A172 (cell line): ENCODE results near the gene HAUS1. TPM values are rescaled to one million over a fixed set of nuclear protein-coding genes. Genes with fewer than 3 reads are reported as not detected.
"Not testable (repeated sequence)": the region's sequence is repeated elsewhere in the genome, so short reads cannot be mapped to it uniquely, and the experiment has no call there.

Source experiments
- DNase-seq: peaks from one replicate; pipeline ENCODE4 v3.0.0-alpha.2; 2015; ENCODE audit warnings: low spot score
- total RNA-seq: library from RNA; depleted of rRNA; stranded (reverse); fragments of >200 nt; shearing (Covaris generic); gene quantifications from 2 replicates; pipeline ENCODE4 v1.2.3, GENCODE V29; 2014

HAUS1 gene
- total RNA-seq, 1 experiment from 2014 or later = 45.4 TPM

- no peak for DNase-seq
These were observed 52.0 kb downstream of the HAUS1 start for GRCh38 chr18:46156124-46156745.

- no peak for DNase-seq
These were observed 52.7 kb downstream of the HAUS1 start for GRCh38 chr18:46156843-46157242.

GRCh38 chr18:46158499-46158898 is 54.3 kb downstream of the HAUS1 start:
- DNase-seq = peak; percentile 20

- no peak for DNase-seq
These were observed 56.0 kb downstream of the HAUS1 start for GRCh38 chr18:46160050-46160798.

- not testable (repeated sequence) for DNase-seq
These were observed 56.7 kb downstream of the HAUS1 start for GRCh38 chr18:46160840-46161239.

GRCh38 chr18:46161703-46162396 is 57.7 kb downstream of the HAUS1 start:
- DNase-seq = no peak

GRCh38 chr18:46163091-46163490 is 58.9 kb downstream of the HAUS1 start:
- no peak for DNase-seq

- no peak for DNase-seq
These were observed 59.8 kb downstream of the HAUS1 start for GRCh38 chr18:46163941-46164499.

- DNase-seq = not testable (repeated sequence)
These were observed 60.3 kb downstream of the HAUS1 start for GRCh38 chr18:46164502-46164901.

GRCh38 chr18:46164920-46165319 is 60.7 kb downstream of the HAUS1 start:
- DNase-seq = no peak

- DNase-seq = no peak
These were observed 62.2 kb downstream of the HAUS1 start for GRCh38 chr18:46166261-46166970.

GRCh38 chr18:46167971-46168370 is 63.8 kb downstream of the HAUS1 start:
- DNase-seq = no peak

GRCh38 chr18:46169464-46169941 is 65.3 kb downstream of the HAUS1 start:
- DNase-seq = peak; percentile 52

- no peak for DNase-seq
These were observed 67.1 kb downstream of the HAUS1 start for GRCh38 chr18:46171331-46171730.

GRCh38 chr18:46173393-46174341 is 69.5 kb downstream of the HAUS1 start:
- DNase-seq = peak; percentile 62

- no peak for DNase-seq
These were observed 70.3 kb downstream of the HAUS1 start for GRCh38 chr18:46174342-46175041.

- DNase-seq = no peak
These were observed 71.8 kb downstream of the HAUS1 start for GRCh38 chr18:46176001-46176400.
